IMR-90 (cell line): Measurements from ENCODE around the gene ROBO2. TPM values are rescaled to one million over a fixed set of nuclear protein-coding genes. Genes with fewer than 3 reads are reported as not detected.

Experiments used
- ATAC-seq: fragments of 200-7000 bp; cut with Tn5 transposase; 2 replicates; pipeline ENCODE4 v1.9.1; 2020; ENCODE audit warnings: low read depth, mild to moderate bottlenecking, moderate library complexity
- BruUV-seq: library from RNA; stranded (reverse); fragments of 400-500 nt; replicated peaks from 2 replicates; lab custom pipeline; 2021; lab: Mats Ljungman, UMichigan
- CTCF ChIA-PET: fragments of 300-600 bp; formaldehyde crosslinking; extraction: SDS; loops from one replicate; lab custom pipeline; 2021; ENCODE audit warnings: antibody characterized with exemption; lab: Yijun Ruan, JAX
- POLR2A ChIA-PET: fragments of 300-600 bp; sonication (Branson Sonifier 250); formaldehyde crosslinking; loops from one replicate; lab custom pipeline; 2022; ENCODE audit warnings: antibody characterized with exemption; ENCODE audit not compliant: unreplicated experiment; lab: Charles Lee
- DNase-seq: peaks from one replicate; pipeline ENCODE4 v3.0.0; 2013
- H2AFZ ChIP-seq: replicated peaks from 2 replicates; pipeline ENCODE3; 2013; ENCODE audit warnings: low read length, mild to moderate bottlenecking; ENCODE audit not compliant: poor library complexity
- H2AK5ac ChIP-seq: 2 replicates; pipeline ENCODE4 v1.6.1; 2013; ENCODE audit warnings: low read depth, low read length, inconsistent platforms
- H2AK9ac ChIP-seq: replicated peaks from 2 replicates; pipeline ENCODE3; 2013; ENCODE audit warnings: mild to moderate bottlenecking, low read depth, low read length, moderate library complexity; ENCODE audit not compliant: poor library complexity
- H2BK120ac ChIP-seq: 2 replicates; pipeline ENCODE4 v1.6.1; 2013; ENCODE audit warnings: low read depth, low read length, inconsistent platforms
- H2BK15ac ChIP-seq: 3 replicates; pipeline ENCODE4 v1.6.1; 2013; ENCODE audit warnings: low read depth, low read length, inconsistent platforms
- H2BK20ac ChIP-seq: 2 replicates; pipeline ENCODE4 v1.6.1; 2013; ENCODE audit warnings: low read depth, mild to moderate bottlenecking, inconsistent platforms, low read length, moderate library complexity
- H2BK5ac ChIP-seq: 2 replicates; pipeline ENCODE4 v1.6.1; 2013; ENCODE audit warnings: mild to moderate bottlenecking, low read depth, low read length, inconsistent platforms; ENCODE audit not compliant: poor library complexity, severe bottlenecking
- H3K14ac ChIP-seq: replicated peaks from 2 replicates; pipeline ENCODE4 v1.6.1; 2013; ENCODE audit warnings: low read depth, low read length, inconsistent platforms
- H3K18ac ChIP-seq: 2 replicates; pipeline ENCODE4 v1.6.1; 2013; ENCODE audit warnings: low read depth, low read length, control low read depth
- H3K23ac ChIP-seq: 2 replicates; pipeline ENCODE4 v1.6.1; 2013; ENCODE audit warnings: low read depth, low read length, inconsistent platforms
- H3K27ac ChIP-seq: 2 replicates; pipeline ENCODE4 v1.5.1; 2013; ENCODE audit warnings: mild to moderate bottlenecking, control low read depth, low read length; ENCODE audit not compliant: insufficient read depth
- H3K27me3 ChIP-seq: 2 replicates; pipeline ENCODE4 v1.6.1; 2013; ENCODE audit warnings: low read length; ENCODE audit not compliant: control insufficient read depth, insufficient read depth
- H3K36me3 ChIP-seq: 2 replicates; pipeline ENCODE4 v1.6.1; 2013; ENCODE audit warnings: low read length, mixed read lengths; ENCODE audit not compliant: control insufficient read depth, insufficient read depth
- H3K4ac ChIP-seq: 2 replicates; pipeline ENCODE4 v1.6.1; 2013; ENCODE audit warnings: low read depth, low read length, inconsistent platforms
- H3K4me1 ChIP-seq: 2 replicates; pipeline ENCODE4 v1.6.1; 2013; ENCODE audit warnings: low read length, mixed read lengths; ENCODE audit not compliant: control insufficient read depth, insufficient read depth
- H3K4me2 ChIP-seq: 2 replicates; pipeline ENCODE4 v1.6.1; 2013; ENCODE audit warnings: low read depth, mild to moderate bottlenecking, control low read depth, low read length, moderate library complexity
- H3K4me3 ChIP-seq: 2 replicates; pipeline ENCODE4 v1.5.1; 2013; ENCODE audit warnings: low read depth, mild to moderate bottlenecking, control low read depth, low read length, moderate library complexity; ENCODE audit not compliant: insufficient read depth
- H3K56ac ChIP-seq: 2 replicates; pipeline ENCODE4 v1.6.1; 2013; ENCODE audit warnings: low read length, inconsistent platforms; ENCODE audit not compliant: insufficient read depth; ENCODE audit errors: extremely low read depth
- H3K79me1 ChIP-seq, 2 experiments: 2 replicates each; pipeline ENCODE4 v1.6.1; 2013; ENCODE audit warnings: low read length in 2 of 2, inconsistent platforms in 1 of 2, low read depth in 1 of 2
- H3K9ac ChIP-seq: 2 replicates; pipeline ENCODE4 v1.6.1; 2013; ENCODE audit warnings: low read depth, low read length, control low read depth
- H3K9me1 ChIP-seq: 2 replicates; pipeline ENCODE4 v1.6.1; 2013; ENCODE audit warnings: low read length, inconsistent platforms; ENCODE audit not compliant: insufficient read depth
- H3K9me3 ChIP-seq: 2 replicates; pipeline ENCODE4 v1.6.1; 2013; ENCODE audit warnings: low read length; ENCODE audit not compliant: control insufficient read depth, insufficient read depth
- H4K20me1 ChIP-seq: 2 replicates; pipeline ENCODE4 v1.6.1; 2013; ENCODE audit warnings: low read length, inconsistent platforms; ENCODE audit not compliant: insufficient read depth
- H4K5ac ChIP-seq: 2 replicates; pipeline ENCODE4 v1.6.1; 2013; ENCODE audit warnings: mild to moderate bottlenecking, low read depth, low read length, control low read depth
- H4K8ac ChIP-seq, 2 experiments: 2 replicates each; pipeline ENCODE4 v1.6.1; 2013; ENCODE audit warnings: low read depth in 2 of 2, low read length in 2 of 2, control low read depth in 1 of 2, inconsistent platforms in 1 of 2
- H4K91ac ChIP-seq: 2 replicates; pipeline ENCODE4 v1.6.1; 2013; ENCODE audit warnings: low read depth, low read length, inconsistent platforms; ENCODE audit not compliant: insufficient read depth
- FOS ChIP-seq: fragments of 150-350 bp; IDR thresholded peaks from 2 replicates; pipeline ENCODE4 v1.6.1; 2016; ENCODE audit warnings: low read depth, low read length
- MAFK ChIP-seq: IDR thresholded peaks from 2 replicates; pipeline ENCODE4 v1.6.1; 2012; ENCODE audit warnings: low read depth, low read length, improper control_type of control experiment
- MAZ ChIP-seq: IDR thresholded peaks from 2 replicates; pipeline ENCODE4 v1.6.1; 2012; ENCODE audit warnings: low read depth, mild to moderate bottlenecking, low read length, improper control_type of control experiment, moderate library complexity, borderline replicate concordance
- NFE2L2 ChIP-seq: fragments of 150-350 bp; IDR thresholded peaks from 2 replicates; pipeline ENCODE4 v1.6.1; 2016; ENCODE audit warnings: low read depth, mild to moderate bottlenecking, low read length
- POLR2A ChIP-seq: IDR thresholded peaks from 2 replicates; pipeline ENCODE4 v1.6.1; 2012; ENCODE audit warnings: mild to moderate bottlenecking, low read depth, low read length
- RAD21 ChIP-seq: IDR thresholded peaks from 2 replicates; pipeline ENCODE4 v1.6.1; 2012; ENCODE audit warnings: low read length, improper control_type of control experiment
- RCOR1 ChIP-seq: IDR thresholded peaks from 2 replicates; pipeline ENCODE4 v1.6.1; 2012; ENCODE audit warnings: mild to moderate bottlenecking, low read length, improper control_type of control experiment; ENCODE audit not compliant: insufficient replicate concordance
- RFX5 ChIP-seq: IDR thresholded peaks from 2 replicates; pipeline ENCODE4 v1.8.0; 2012; ENCODE audit warnings: low read depth, mild to moderate bottlenecking, low read length, moderate library complexity
- SMC3 ChIP-seq: fragments of 150-350 bp; IDR thresholded peaks from 2 replicates; pipeline ENCODE4 v1.6.1; 2016; ENCODE audit warnings: low read depth, mild to moderate bottlenecking, antibody characterized with exemption, low read length, moderate library complexity
- WGBS, 2 experiments: methylation state at CpG; one replicate each; pipeline versions ENCODE4 v1.1.5 to v1.1.7; 2013; ENCODE audit warnings: missing lambda C conversion rate in 2 of 2; ENCODE audit not compliant: insufficient read length in 1 of 2; ENCODE audit errors: extremely low coverage in 2 of 2; 5-methylcytosine and 5-hydroxymethylcytosine counted together
- dilution Hi-C: fragments of 300-500 bp; cut with HindIII; formaldehyde crosslinking; loops from one replicate; pipeline ENCODE4 v1.14.3; 2018; ENCODE audit warnings: low sequenced_read_pairs; ENCODE audit not compliant: unreplicated experiment
- in situ Hi-C: fragments of 300-500 bp; cut with MboI; formaldehyde crosslinking; loops from 3 replicates; pipeline ENCODE4 v1.14.3; 2019; ENCODE audit warnings: low sequenced_read_pairs, inconsistent platforms, mixed read lengths
- intact Hi-C: fragments of 100-400 bp; cut with micrococcal nuclease; formaldehyde crosslinking; loops from 2 replicates; pipeline ENCODE4 v1.10.0; 2022
- polyA plus RNA-seq, 3 experiments: library from polyadenylated mRNA; depleted of rRNA; stranded (reverse); fragments of >200 nt; gene quantifications; 2 replicates each; pipeline ENCODE4 v1.2.3, GENCODE V29; 2012; ENCODE audit warnings: low replicate concordance in 1 of 3
- total RNA-seq: library from RNA; depleted of rRNA; stranded (reverse); fragments of >200 nt; gene quantifications from 2 replicates; pipeline ENCODE4 v1.2.3, GENCODE V29; 2012
- TF ChIP-seq, protein P1 (sequence below): fragments of 150-350 bp; IDR thresholded peaks from 2 replicates; pipeline ENCODE4 v1.6.1; 2017; ENCODE audit warnings: mild to moderate bottlenecking, antibody characterized with exemption, low read length, low read depth
- TF ChIP-seq, protein P2 (sequence below): conservative IDR thresholded peaks from 2 replicates; pipeline ENCODE4 v1.5.1; 2012; ENCODE audit warnings: mild to moderate bottlenecking, low read depth, low read length, improper control_type of control experiment

Gene ROBO2
- total and polyA plus RNA-seq, 2 of the 4 experiments (the other 2 are of a cell fraction), result 9.3 to 14.5 TPM

DNA sequence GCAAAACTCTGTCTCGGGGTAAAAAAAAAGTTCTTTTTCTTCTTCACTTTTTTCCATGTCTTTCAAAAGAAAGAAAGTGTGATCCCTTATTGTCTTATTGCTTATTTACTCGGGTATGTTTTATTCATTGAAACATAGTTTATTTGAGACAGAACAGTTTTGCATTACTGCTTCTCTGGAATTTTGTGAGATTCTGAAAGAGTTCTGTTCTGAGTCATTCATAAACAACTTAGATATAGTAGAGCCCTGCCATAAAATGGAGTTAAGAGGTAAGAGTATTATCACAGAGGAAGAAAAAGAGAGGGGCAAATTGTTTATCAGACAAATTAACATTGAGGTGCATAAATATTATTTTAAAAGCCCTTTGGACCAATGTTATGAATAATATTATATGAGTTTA is 522.2 kb downstream of the ROBO2 start:
- no peaks in the 10 kb centered on the region for H3K4me1 ChIP-seq
- peak; percentile 77 for ATAC-seq
- POLR2A ChIA-PET, result no interaction called here
- H4K91ac ChIP-seq, result no peak overlapping the region
- no peak overlapping the region for H3K4ac ChIP-seq
- CTCF ChIA-PET, result no interaction called here
- H4K5ac ChIP-seq, result no peak overlapping the region
- H3K9me3 ChIP-seq, result no peaks in the 10 kb centered on the region
- no peak overlapping the region for H3K23ac ChIP-seq
- in situ Hi-C loops, result no loop called here
- no peak overlapping the region for H4K8ac ChIP-seq
- H2BK20ac ChIP-seq, result no peak overlapping the region
- no peak overlapping the region for H2BK5ac ChIP-seq
- no peak overlapping the region for H3K4me3 ChIP-seq
- no CpG with 5 or more reads among the region's 2 CpGs for WGBS, 2 experiments
- no peaks in the 10 kb centered on the region for H3K9me1 ChIP-seq
- H3K4me2 ChIP-seq, result no peak overlapping the region
- peak; percentile 1 for DNase-seq
- H2AFZ ChIP-seq, result no peak overlapping the region
- H4K20me1 ChIP-seq, result no peaks in the 10 kb centered on the region
- H2BK120ac ChIP-seq, result no peak overlapping the region
- dilution Hi-C loops, result no loop called here
- TF ChIP-seq, protein P1, sequence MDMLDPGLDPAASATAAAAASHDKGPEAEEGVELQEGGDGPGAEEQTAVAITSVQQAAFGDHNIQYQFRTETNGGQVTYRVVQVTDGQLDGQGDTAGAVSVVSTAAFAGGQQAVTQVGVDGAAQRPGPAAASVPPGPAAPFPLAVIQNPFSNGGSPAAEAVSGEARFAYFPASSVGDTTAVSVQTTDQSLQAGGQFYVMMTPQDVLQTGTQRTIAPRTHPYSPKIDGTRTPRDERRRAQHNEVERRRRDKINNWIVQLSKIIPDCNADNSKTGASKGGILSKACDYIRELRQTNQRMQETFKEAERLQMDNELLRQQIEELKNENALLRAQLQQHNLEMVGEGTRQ, result no peak
- TF ChIP-seq RFX5 (no peak), NFE2L2 (no peak), MAFK (no peak), RCOR1 (no peak), RAD21 (no peak), FOS (no peak), POLR2A (no peak), SMC3 (no peak), MAZ (no peak)
- TF ChIP-seq, protein P2, sequence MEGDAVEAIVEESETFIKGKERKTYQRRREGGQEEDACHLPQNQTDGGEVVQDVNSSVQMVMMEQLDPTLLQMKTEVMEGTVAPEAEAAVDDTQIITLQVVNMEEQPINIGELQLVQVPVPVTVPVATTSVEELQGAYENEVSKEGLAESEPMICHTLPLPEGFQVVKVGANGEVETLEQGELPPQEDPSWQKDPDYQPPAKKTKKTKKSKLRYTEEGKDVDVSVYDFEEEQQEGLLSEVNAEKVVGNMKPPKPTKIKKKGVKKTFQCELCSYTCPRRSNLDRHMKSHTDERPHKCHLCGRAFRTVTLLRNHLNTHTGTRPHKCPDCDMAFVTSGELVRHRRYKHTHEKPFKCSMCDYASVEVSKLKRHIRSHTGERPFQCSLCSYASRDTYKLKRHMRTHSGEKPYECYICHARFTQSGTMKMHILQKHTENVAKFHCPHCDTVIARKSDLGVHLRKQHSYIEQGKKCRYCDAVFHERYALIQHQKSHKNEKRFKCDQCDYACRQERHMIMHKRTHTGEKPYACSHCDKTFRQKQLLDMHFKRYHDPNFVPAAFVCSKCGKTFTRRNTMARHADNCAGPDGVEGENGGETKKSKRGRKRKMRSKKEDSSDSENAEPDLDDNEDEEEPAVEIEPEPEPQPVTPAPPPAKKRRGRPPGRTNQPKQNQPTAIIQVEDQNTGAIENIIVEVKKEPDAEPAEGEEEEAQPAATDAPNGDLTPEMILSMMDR, result no peak
- BruUV-seq, result no TSS peak
- H3K27ac ChIP-seq, result no peak overlapping the region
- no peak overlapping the region for H3K14ac ChIP-seq
- no peak overlapping the region for H2AK5ac ChIP-seq
- no peaks in the 10 kb centered on the region for H3K79me1 ChIP-seq
- no peak overlapping the region for H2BK15ac ChIP-seq
- no peak overlapping the region for H3K9ac ChIP-seq
- H2AK9ac ChIP-seq, result no peak overlapping the region
- H3K18ac ChIP-seq, result no peak overlapping the region
- no peaks in the 10 kb centered on the region for H3K36me3 ChIP-seq
- H3K56ac ChIP-seq, result no peak overlapping the region
- H3K27me3 ChIP-seq, result no peaks in the 10 kb centered on the region
- intact Hi-C loops, result no loop called here
